NK-92 (cell line): ENCODE measurements around the gene RHOD.
A peak's percentile ranks its signal among the peaks of the same experiment; 100 is the strongest.

ENCODE experiments used
- DNase-seq: peaks from one replicate; lab custom pipeline; 2025; ENCODE audit not compliant: unreplicated experiment; lab: John Stamatoyannopoulos, UW

Gene RHOD

GRCh38 chr11:67113231-67113721, 56.6 kb downstream of the RHOD start:
- no peak for DNase-seq

GRCh38 chr11:67114275-67114896, 57.7 kb downstream of the RHOD start:
- no peak for DNase-seq

- DNase-seq, result no peak
Measured at GRCh38 chr11:67116758-67117105, 60.1 kb downstream of the RHOD start.

GRCh38 chr11:67117176-67117575, 60.5 kb downstream of the RHOD start:
- no peak for DNase-seq

GRCh38 chr11:67117672-67118180, 61.1 kb downstream of the RHOD start:
- no peak for DNase-seq

GRCh38 chr11:67118181-67118766, 61.6 kb downstream of the RHOD start:
- no peak for DNase-seq

GRCh38 chr11:67118801-67119584, 62.3 kb downstream of the RHOD start, which contains the start of gene KDM2A:
Gene KDM2A (plus strand): TSS chr11:67119263. CDS start chr11:67121317, 2,054 bp downstream.
- peak; percentile 91 for DNase-seq

- DNase-seq, result no peak
Measured at GRCh38 chr11:67119585-67120391, 63.1 kb downstream of the RHOD start.

GRCh38 chr11:67120456-67120855, 63.8 kb downstream of the RHOD start:
- no peak for DNase-seq

- no peak for DNase-seq
Measured at GRCh38 chr11:67120881-67121710, 64.4 kb downstream of the RHOD start.
